GM23338 (cell line): ENCODE results near the gene SMYD3. TPM values are rescaled to one million over a fixed set of nuclear protein-coding genes. Genes with fewer than 3 reads are reported as not detected.

Experiments
- ATAC-seq: fragments of 200-7000 bp; cut with Tn5 transposase; 3 replicates; pipeline ENCODE4 v1.9.1; 2020
- DNase-seq: peaks from one replicate; pipeline ENCODE4 v3.0.0-alpha.2; 2015; ENCODE audit warnings: low spot score
- H2AFZ ChIP-seq: fragments of 200-600 bp; sonication (generic); 2 replicates; pipeline ENCODE4 v1.8.0; 2016; ENCODE audit warnings: antibody characterized with exemption, mild to moderate bottlenecking, moderate library complexity
- H3F3A ChIP-seq: fragments of 200-600 bp; sonication (generic); replicated peaks from 2 replicates; pipeline ENCODE4 v1.8.0; 2017; ENCODE audit warnings: antibody characterized with exemption, mixed run types, low read depth
- H3K27ac ChIP-seq: fragments of 200-600 bp; sonication (generic); 2 replicates; pipeline ENCODE4 v1.6.1; 2016; ENCODE audit warnings: low read depth
- H3K27me3 ChIP-seq: fragments of 200-600 bp; sonication (generic); 2 replicates; pipeline ENCODE4 v1.8.0; 2016; ENCODE audit warnings: mild to moderate bottlenecking, mixed run types, moderate library complexity; ENCODE audit not compliant: insufficient read depth
- H3K36me3 ChIP-seq: fragments of 200-600 bp; sonication (generic); 2 replicates; pipeline ENCODE4 v1.8.0; 2016; ENCODE audit warnings: mild to moderate bottlenecking; ENCODE audit not compliant: insufficient read depth
- H3K4me1 ChIP-seq: fragments of 200-600 bp; sonication (generic); 2 replicates; pipeline ENCODE4 v1.8.0; 2016; ENCODE audit warnings: mild to moderate bottlenecking, moderate library complexity; ENCODE audit not compliant: insufficient read depth
- H3K4me2 ChIP-seq: fragments of 200-600 bp; sonication (generic); 2 replicates; pipeline ENCODE4 v1.7.1; 2017; ENCODE audit warnings: mixed run types
- H3K4me3 ChIP-seq: fragments of 200-600 bp; sonication (generic); 2 replicates; pipeline ENCODE4 v1.6.1; 2016; ENCODE audit warnings: mixed run types
- H3K79me2 ChIP-seq: fragments of 200-600 bp; sonication (generic); replicated peaks from 2 replicates; pipeline ENCODE4 v1.8.0; 2017; ENCODE audit warnings: mild to moderate bottlenecking; ENCODE audit not compliant: insufficient read depth
- H3K9me2 ChIP-seq: fragments of 200-600 bp; sonication (generic); 2 replicates; pipeline ENCODE4 v1.8.0; 2017; ENCODE audit not compliant: insufficient read depth
- H4K20me1 ChIP-seq: fragments of 200-600 bp; sonication (generic); replicated peaks from 2 replicates; pipeline ENCODE4 v1.8.0; 2017; ENCODE audit warnings: mild to moderate bottlenecking; ENCODE audit not compliant: insufficient read depth
- H3K27ac Mint-ChIP-seq: 2 replicates; pipeline ENCODE4 v1.8.0; 2020; ENCODE audit warnings: inconsistent platforms, mild to moderate bottlenecking, moderate library complexity, mixed read lengths
- H3K27me3 Mint-ChIP-seq: 3 replicates; pipeline ENCODE4 v1.8.0; 2022; ENCODE audit warnings: low read depth, mild to moderate bottlenecking, moderate library complexity, mixed read lengths, inconsistent platforms; ENCODE audit not compliant: insufficient read depth, poor library complexity
- H3K36me3 Mint-ChIP-seq: 3 replicates; pipeline ENCODE4 v1.8.0; 2021; ENCODE audit warnings: low read depth, mild to moderate bottlenecking, inconsistent platforms, moderate library complexity, mixed read lengths
- H3K4me1 Mint-ChIP-seq: 3 replicates; pipeline ENCODE4 v1.8.0; 2020; ENCODE audit warnings: mild to moderate bottlenecking, inconsistent platforms, mixed read lengths
- H3K4me3 Mint-ChIP-seq: 3 replicates; pipeline ENCODE4 v1.8.0; 2021; ENCODE audit warnings: moderate library complexity, mild to moderate bottlenecking, inconsistent platforms, mixed read lengths
- H3K9me3 Mint-ChIP-seq: 3 replicates; pipeline ENCODE4 v1.8.0; 2020; ENCODE audit warnings: moderate library complexity, mild to moderate bottlenecking, inconsistent platforms, mixed read lengths
- CTCF ChIP-seq, 2 experiments: fragments of 200-600 bp in 1 of 2; sonication (generic) in 1 of 2; conservative IDR thresholded peaks; 2 replicates each; pipeline versions ENCODE4 v1.5.1 to v1.6.1; 2016 to 2017; ENCODE audit warnings: antibody characterized with exemption in 2 of 2, low read depth in 2 of 2, mild to moderate bottlenecking in 2 of 2, moderate library complexity in 1 of 2
- EZH2 ChIP-seq: fragments of 200-600 bp; sonication (generic); IDR thresholded peaks from one replicate; pipeline ENCODE4 v1.8.0; 2017; ENCODE audit warnings: antibody characterized with exemption, mild to moderate bottlenecking, low read depth; ENCODE audit not compliant: unreplicated experiment
- EZH2phosphoT487 ChIP-seq: fragments of 200-600 bp; sonication (generic); IDR thresholded peaks from one replicate; pipeline ENCODE4 v1.8.1; 2018; ENCODE audit warnings: antibody characterized with exemption; ENCODE audit not compliant: unreplicated experiment
- JUNB ChIP-seq: IDR thresholded peaks from one replicate; pipeline ENCODE4 v1.6.1; 2016; ENCODE audit warnings: antibody characterized with exemption; ENCODE audit not compliant: unreplicated experiment
- NANOG ChIP-seq: IDR thresholded peaks from 2 replicates; pipeline ENCODE4 v1.6.1; 2016; ENCODE audit warnings: antibody characterized with exemption, borderline replicate concordance
- POLR2AphosphoS5 ChIP-seq: IDR thresholded peaks from 2 replicates; pipeline ENCODE4 v1.6.1; 2016; ENCODE audit warnings: antibody characterized with exemption, low read depth
- STAT1 ChIP-seq: IDR thresholded peaks from one replicate; pipeline ENCODE4 v1.6.1; 2016; ENCODE audit warnings: antibody characterized with exemption; ENCODE audit not compliant: unreplicated experiment
- ZNF114 ChIP-seq: fragments of 250-450 bp; sonication (Bioruptor Pico); IDR thresholded peaks from 2 replicates; pipeline ENCODE4 v1.5.0; 2020; ENCODE audit warnings: mild to moderate bottlenecking, moderate library complexity
- ZNF331 ChIP-seq: fragments of 250-450 bp; sonication (Bioruptor Pico); IDR thresholded peaks from 2 replicates; pipeline ENCODE4 v1.5.0; 2020; ENCODE audit warnings: low read depth, mild to moderate bottlenecking, moderate library complexity
- ZNF462 ChIP-seq: fragments of 250-450 bp; sonication (Bioruptor Pico); IDR thresholded peaks from 2 replicates; pipeline ENCODE4 v1.5.0; 2020; ENCODE audit warnings: mild to moderate bottlenecking, moderate library complexity
- polyA plus RNA-seq: library from polyadenylated mRNA; unstranded; fragments of >200 nt; fragmentation: Nextera tagmentation; extraction: Ambion mirVana; gene quantifications from 2 replicates; pipeline ENCODE4 v1.2.1, GENCODE V29; 2016
- total RNA-seq: library from RNA; depleted of rRNA; stranded (reverse); fragments of >200 nt; shearing (Covaris generic); gene quantifications from 2 replicates; pipeline ENCODE4 v1.2.3, GENCODE V29; 2014
- TF ChIP-seq, protein P1 (sequence below): IDR thresholded peaks from 2 replicates; pipeline ENCODE4 v1.6.1; 2016; ENCODE audit warnings: antibody characterized with exemption

SMYD3 gene
- total and polyA plus RNA-seq, 2 experiments from 2014 or later, result 31.8 to 34.4 TPM

DNA sequence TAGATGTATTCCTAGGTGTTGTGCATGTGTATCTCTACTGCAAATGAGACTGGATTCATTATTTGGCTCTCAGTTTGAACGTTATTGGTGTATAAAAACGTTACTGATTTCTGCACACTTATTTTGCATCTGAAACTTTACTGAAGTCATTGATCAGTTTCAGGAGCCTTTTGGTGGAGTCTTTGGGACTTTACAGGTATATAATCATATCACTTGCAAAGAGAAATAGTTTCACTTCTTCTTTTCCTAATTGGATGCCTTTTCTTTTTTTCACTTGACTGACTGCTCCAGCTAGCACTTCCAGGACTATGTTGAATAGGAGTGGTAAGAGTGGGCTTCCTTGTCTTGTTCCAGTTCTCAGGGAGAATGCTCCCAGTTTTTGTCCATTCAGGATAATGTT lies 252.2 kb downstream of the SMYD3 start:
- H3K9me3 Mint-ChIP-seq, result peaks cover 4% of the 10 kb centered on the region; the same call in 2 of the 3 replicates
- Histone ChIP-seq H3K36me3 (no peaks in the 10 kb centered on the region), H3K9me2 (no peaks in the 10 kb centered on the region), H3K27me3 (no peaks in the 10 kb centered on the region), H3K4me3 (no peak overlapping the region), H3K27ac (no peak overlapping the region), H3K79me2 (no peaks in the 10 kb centered on the region), H3K4me2 (no peak overlapping the region), H3K4me1 (no peaks in the 10 kb centered on the region), H4K20me1 (no peaks in the 10 kb centered on the region), H3F3A (no peaks in the 10 kb centered on the region), H2AFZ (no peak overlapping the region)
- H3K4me1 Mint-ChIP-seq, result no peaks in the 10 kb centered on the region
- peaks cover 2% of the 10 kb centered on the region; the same call in 1 of the 3 replicates for H3K36me3 Mint-ChIP-seq
- H3K27me3 Mint-ChIP-seq, result no peaks in the 10 kb centered on the region
- TF ChIP-seq STAT1 (no peak), EZH2 (no peak), CTCF (conservative IDR thresholded peaks at IDR 0.05; ENCODE audit: low read depth in 2 of 2) (no peak), ZNF114 (CRISPR knock-in tag) (no peak), JUNB (no peak), POLR2AphosphoS5 (no peak), ZNF331 (CRISPR knock-in tag) (no peak), NANOG (no peak), ZNF462 (CRISPR knock-in tag) (no peak), EZH2phosphoT487 (no peak)
- TF ChIP-seq, protein P1, sequence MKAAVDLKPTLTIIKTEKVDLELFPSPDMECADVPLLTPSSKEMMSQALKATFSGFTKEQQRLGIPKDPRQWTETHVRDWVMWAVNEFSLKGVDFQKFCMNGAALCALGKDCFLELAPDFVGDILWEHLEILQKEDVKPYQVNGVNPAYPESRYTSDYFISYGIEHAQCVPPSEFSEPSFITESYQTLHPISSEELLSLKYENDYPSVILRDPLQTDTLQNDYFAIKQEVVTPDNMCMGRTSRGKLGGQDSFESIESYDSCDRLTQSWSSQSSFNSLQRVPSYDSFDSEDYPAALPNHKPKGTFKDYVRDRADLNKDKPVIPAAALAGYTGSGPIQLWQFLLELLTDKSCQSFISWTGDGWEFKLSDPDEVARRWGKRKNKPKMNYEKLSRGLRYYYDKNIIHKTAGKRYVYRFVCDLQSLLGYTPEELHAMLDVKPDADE, result no peak
- DNase-seq, result no peak
- no peak overlapping the region for H3K27ac Mint-ChIP-seq
- no peak overlapping the region for H3K4me3 Mint-ChIP-seq
- ATAC-seq, result no peak
